Ovary (tissue), 9 donors: ENCODE data around the gene USP32. TPM values are rescaled to one million over a fixed set of nuclear protein-coding genes. Genes with fewer than 3 reads are reported as not detected.

Source experiments
- DNase-seq, 5 donors: peaks; one replicate each; pipeline ENCODE4 v3.0.0-alpha.2; 2019 to 2020
- H3K27ac ChIP-seq, 2 donors: fragments of 200-600 bp; one replicate each; pipeline versions ENCODE4 v1.5.1 to v1.8.0; 2019 to 2022
- H3K27me3 ChIP-seq: fragments of 200-600 bp; one replicate; pipeline ENCODE4 v1.8.0; 2022
- H3K36me3 ChIP-seq: fragments of 200-600 bp; sonication (generic); one replicate; pipeline ENCODE4 v1.5.1; 2019
- H3K4me1 ChIP-seq: one replicate; pipeline ENCODE4 v1.8.1; 2013; ENCODE audit warnings: mild to moderate bottlenecking, moderate library complexity; ENCODE audit not compliant: insufficient read depth
- H3K4me3 ChIP-seq: fragments of 200-600 bp; sonication (generic); one replicate; pipeline ENCODE4 v1.5.1; 2017
- H3K9me3 ChIP-seq, 2 donors: fragments of 200-600 bp in 1 of 2; sonication (generic) in 1 of 2; one replicate each; pipeline versions ENCODE4 v1.5.1 to v1.8.1; 2013 to 2019; ENCODE audit warnings: mild to moderate bottlenecking in 1 of 2, moderate library complexity in 1 of 2
- CTCF ChIP-seq, 3 donors: fragments of 450-650 bp in 2 of 3; fragments of 200-600 bp in 1 of 3; IDR thresholded peaks; one replicate each; pipeline versions ENCODE4 v1.5.1 to v1.8.0; 2016 to 2022; ENCODE audit warnings: antibody characterized with exemption in 3 of 3, mild to moderate bottlenecking in 1 of 3
- EP300 ChIP-seq: sonication (generic); formaldehyde crosslinking; IDR thresholded peaks from one replicate; pipeline ENCODE4 v1.6.1; 2017; ENCODE audit warnings: antibody characterized with exemption
- POLR2A ChIP-seq: fragments of 450-650 bp; IDR thresholded peaks from one replicate; pipeline ENCODE4 v1.6.1; 2017; ENCODE audit warnings: antibody characterized with exemption, mild to moderate bottlenecking, moderate library complexity
- WGBS, 3 donors: extraction: QIAGEN DNeasy Blood & Tissue Kit in 1 of 3; methylation state at CpG; one replicate each; pipeline versions ENCODE4 v1.1.5 to v1.1.7; 2013 to 2017; 5-methylcytosine and 5-hydroxymethylcytosine counted together
- intact Hi-C, 4 donors: fragments of 100-400 bp; cut with DNase I; formaldehyde crosslinking; loops; one replicate each; pipeline versions ENCODE4 v1.11.0 to v1.15.1; 2022 to 2023
- polyA plus RNA-seq, 2 donors: library from polyadenylated mRNA; stranded (reverse); fragments of 200-250 nt in 1 of 2; fragments of 350-450 nt in 1 of 2; fragmentation: Illumina TruSeq in 1 of 2; extraction: RNeasy Lipid Tissue Mini Kit (QIAGEN cat#74804) in 1 of 2; gene quantifications; one replicate each; pipeline ENCODE4 v1.2.3, GENCODE V29; 2013 to 2014
- total RNA-seq, 7 donors: library from RNA; depleted of rRNA in 2 of 7; stranded (reverse); fragments of >200 nt in 2 of 7; fragmentation: NEBNext Ultra II Directional in 3 of 7; extraction: Animal tissue kit (Norgen Biotek cat#: 25700) in 3 of 7; gene quantifications; one replicate each; pipeline versions ENCODE4 v1.1.0 to v1.2.4, GENCODE V29; 2016 to 2023
- donor health status: DM: no; HTN: no; CAD: no; lungs with moderate emphysema.
- donor health status: DM: no; HTN: no; CAD: no.
- donor health status: Bipolar disorder and iron deficiency.
- donor health status: DM: yes; HTN: yes; CAD: no.
- donor health status: DM: no; HTN: no; CAD: no.
- donor health status: DM: yes; HTN: yes; CAD: no.

The USP32 gene
- total and polyA plus RNA-seq, 9 donors, result 8.7 to 37.6 (median 32.9) TPM

GRCh38 chr17:60160829-60161501, 231.0 kb downstream of the USP32 start:
- intact Hi-C loops, result no loop called here

DNA sequence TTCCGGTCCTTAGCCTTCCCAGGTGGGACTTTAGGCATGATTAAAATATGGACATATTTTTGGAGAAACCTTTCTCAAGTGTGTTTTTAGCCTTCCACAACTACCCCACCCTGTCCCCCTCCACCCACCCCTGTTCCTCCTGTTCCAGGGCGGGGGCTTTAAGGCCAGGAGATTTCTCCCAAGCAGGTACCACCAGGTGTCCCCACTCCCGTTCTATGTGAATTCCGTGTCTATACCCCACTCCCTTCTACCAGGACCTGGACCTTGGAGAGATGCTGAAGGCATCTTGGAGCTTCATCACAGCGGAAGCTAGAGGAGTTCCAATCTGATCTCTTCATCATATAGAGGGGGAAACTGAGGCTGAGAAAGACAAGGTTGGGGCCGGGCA, 232.5 kb downstream of the USP32 start:
- Histone ChIP-seq H3K27ac (no peak overlapping the region), H3K4me1 (no peaks in the 10 kb centered on the region), H3K27me3 (no peaks in the 10 kb centered on the region), H3K4me3 (no peak overlapping the region), H3K9me3 (no peaks in the 10 kb centered on the region), H3K36me3 (no peaks in the 10 kb centered on the region)
- DNase-seq, result no peak
- 59 to 60% (median 60%) methylated on average over 6 of the region's 6 CpGs for WGBS, 3 donors
- TF ChIP-seq POLR2A (no peak), EP300 (no peak), CTCF (IDR thresholded peaks at IDR 0.05) (no peak)
- intact Hi-C loops, result no loop called here

More at GRCh38 chr17:60160829-60161501, 231.0 kb downstream of the USP32 start:
- Histone ChIP-seq H3K9me3 (no peaks in the 10 kb centered on the region), H3K4me1 (no peaks in the 10 kb centered on the region), H3K4me3 (no peak overlapping the region), H3K27ac (no peak overlapping the region), H3K27me3 (no peaks in the 10 kb centered on the region), H3K36me3 (no peaks in the 10 kb centered on the region)
- WGBS, 3 donors, result 50 to 53% (median 51%) methylated on average over 9 to 10 of the region's 10 CpGs
- DNase-seq, result no peak
- TF ChIP-seq POLR2A (no peak), EP300 (no peak), CTCF (IDR thresholded peaks at IDR 0.05) (no peak)

DNA sequence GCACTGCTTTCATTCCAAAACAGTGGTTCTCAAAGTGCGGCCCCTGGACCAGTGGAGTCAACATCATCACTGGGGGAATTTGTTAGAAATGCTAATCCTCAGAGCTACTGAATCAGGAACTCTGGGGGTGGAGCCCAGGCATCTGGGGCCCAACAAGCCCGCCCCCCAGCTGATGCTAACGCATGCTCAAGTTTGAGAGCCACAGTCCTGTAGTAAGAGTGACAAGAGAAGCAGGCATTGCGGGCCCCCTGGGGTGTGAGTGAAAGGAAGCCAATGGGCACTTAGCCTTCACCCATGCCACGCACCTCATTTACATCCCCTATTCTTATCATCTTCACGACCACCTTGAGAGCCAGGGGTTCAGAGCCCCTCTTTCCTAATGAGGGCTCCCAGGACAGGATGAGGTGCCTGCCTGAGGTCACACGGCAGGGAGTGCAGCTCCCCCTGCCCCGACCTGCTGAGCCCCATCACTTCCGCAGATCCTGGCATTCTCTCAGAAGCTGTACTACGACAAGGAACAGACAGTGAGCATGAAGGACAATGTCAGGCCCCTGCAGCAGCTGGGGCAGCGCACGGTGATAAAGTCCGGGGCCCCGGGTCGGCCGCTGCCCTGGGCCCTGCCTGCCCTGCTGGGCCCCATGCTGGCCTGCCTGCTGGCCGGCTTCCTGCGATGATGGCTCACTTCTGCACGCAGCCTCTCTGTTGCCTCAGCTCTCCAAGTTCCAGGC, 233.0 kb downstream of the USP32 start:
- TF ChIP-seq EP300 (no peak), POLR2A (no peak), CTCF (IDR thresholded peaks at IDR 0.05) (no peak)

DNA sequence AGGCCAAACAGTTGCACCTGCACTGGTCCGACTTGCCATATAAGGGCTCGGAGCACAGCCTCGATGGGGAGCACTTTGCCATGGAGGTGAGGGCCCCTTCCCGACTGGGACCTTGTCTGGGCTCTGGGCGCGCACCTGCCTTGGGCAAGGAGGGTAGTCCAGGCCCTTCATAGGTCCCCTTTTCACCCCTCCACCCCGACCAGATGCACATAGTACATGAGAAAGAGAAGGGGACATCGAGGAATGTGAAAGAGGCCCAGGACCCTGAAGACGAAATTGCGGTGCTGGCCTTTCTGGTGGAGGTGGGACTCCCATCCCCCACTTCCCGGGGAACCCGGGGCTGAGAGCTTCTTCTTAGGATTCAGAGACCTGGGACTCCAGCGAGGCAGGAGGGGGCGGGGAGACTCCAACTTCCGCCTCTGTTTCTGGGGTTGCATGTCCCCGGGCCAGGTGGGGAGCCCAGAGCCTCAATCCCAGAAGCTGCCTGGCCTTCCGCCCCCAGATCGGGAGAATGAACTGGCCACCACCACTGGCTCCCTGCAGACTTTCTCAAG, 234.4 kb downstream of the USP32 start:
- no peaks in the 10 kb centered on the region for H3K4me1 ChIP-seq
- TF ChIP-seq POLR2A (no peak), EP300 (no peak), CTCF (IDR thresholded peaks at IDR 0.05) (no peak)
- no peak overlapping the region for H3K27ac ChIP-seq
- no peaks in the 10 kb centered on the region for H3K36me3 ChIP-seq
- H3K27me3 ChIP-seq, result no peaks in the 10 kb centered on the region
- WGBS, 3 donors, result 59 to 70% (median 60%) methylated on average over 18 of the region's 18 CpGs
- H3K4me3 ChIP-seq, result no peak overlapping the region
- no peak for DNase-seq
- no peaks in the 10 kb centered on the region for H3K9me3 ChIP-seq
- intact Hi-C loops, result no loop called here

More for the DNA sequence above, 233.0 kb downstream of the USP32 start:
- Histone ChIP-seq H3K27me3 (no peaks in the 10 kb centered on the region), H3K4me3 (no peak overlapping the region), H3K27ac (no peak overlapping the region), H3K4me1 (no peaks in the 10 kb centered on the region), H3K9me3 (no peaks in the 10 kb centered on the region), H3K36me3 (no peaks in the 10 kb centered on the region)
- WGBS, 3 donors, result 27 to 31% (median 28%) methylated on average over 19 of the region's 19 CpGs
- no peak for DNase-seq
- intact Hi-C loops, result no loop called here
